Measurements from ENCODE around the gene IL17C. TPM values are rescaled to one million over a fixed set of nuclear protein-coding genes. Genes with fewer than 3 reads are reported as not detected.

The IL17C gene
- total RNA-seq, 2 donors from 2014 or later = not detected

DNA sequence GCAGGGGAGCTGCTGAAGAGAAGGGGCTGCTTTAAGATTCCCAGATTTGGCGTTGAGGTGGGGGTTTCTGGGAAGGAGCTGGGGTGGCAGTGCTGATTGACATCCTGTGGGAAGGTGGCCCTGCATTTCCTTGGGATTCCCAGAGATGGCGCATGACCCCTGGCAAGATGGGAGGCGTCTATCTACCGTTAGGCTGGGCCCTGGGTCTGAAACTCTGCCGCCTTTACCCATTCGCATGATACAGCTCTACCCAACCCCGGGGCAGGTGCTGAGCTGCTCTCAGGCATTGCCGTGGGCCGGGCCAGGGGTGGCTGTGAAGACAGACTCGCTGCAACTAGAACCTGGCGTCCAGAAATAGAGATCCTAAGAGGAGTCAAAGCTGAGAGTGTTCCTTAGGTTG lies 34.4 kb downstream of the IL17C start:
- intact Hi-C loops (cut with DNase I) = no loop called here
- no peak for DNase-seq
- no peak for ATAC-seq

DNA sequence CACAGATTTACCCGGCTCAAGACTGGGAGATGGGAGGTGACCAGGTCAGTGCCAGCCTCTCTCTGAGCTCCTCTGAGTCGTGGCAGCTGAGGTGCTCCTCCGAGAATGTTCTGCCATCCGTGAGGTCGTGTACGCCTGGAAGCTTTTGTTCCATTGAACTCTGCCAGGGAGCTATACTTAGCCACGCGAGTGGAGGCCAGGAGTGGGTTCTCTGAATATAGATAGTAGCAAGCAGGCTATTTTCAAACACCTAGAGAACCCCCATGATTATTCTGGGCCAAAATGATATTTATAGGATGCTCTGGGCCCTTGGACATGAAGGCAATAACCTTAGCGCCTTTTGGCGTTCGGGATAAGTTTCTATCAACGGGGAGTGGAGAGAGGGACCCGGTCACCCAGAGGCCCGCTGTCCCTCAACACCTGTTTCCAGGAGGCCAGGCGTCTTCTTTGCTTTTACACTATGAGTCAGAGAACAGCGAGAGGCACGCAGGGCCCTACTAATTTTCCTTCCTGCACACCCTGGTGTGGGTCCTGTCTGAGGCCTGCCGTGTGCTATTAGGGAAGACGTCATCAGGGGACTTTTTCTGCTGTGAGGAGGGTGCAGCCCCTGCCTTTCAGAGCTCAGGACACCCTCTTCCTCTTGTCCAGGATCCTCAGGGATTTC lies 35.5 kb downstream of the IL17C start:
- intact Hi-C loops (cut with DNase I) = no loop called here
- ATAC-seq (peak; percentile 44 to 78), DNase-seq (no peak)

DNA sequence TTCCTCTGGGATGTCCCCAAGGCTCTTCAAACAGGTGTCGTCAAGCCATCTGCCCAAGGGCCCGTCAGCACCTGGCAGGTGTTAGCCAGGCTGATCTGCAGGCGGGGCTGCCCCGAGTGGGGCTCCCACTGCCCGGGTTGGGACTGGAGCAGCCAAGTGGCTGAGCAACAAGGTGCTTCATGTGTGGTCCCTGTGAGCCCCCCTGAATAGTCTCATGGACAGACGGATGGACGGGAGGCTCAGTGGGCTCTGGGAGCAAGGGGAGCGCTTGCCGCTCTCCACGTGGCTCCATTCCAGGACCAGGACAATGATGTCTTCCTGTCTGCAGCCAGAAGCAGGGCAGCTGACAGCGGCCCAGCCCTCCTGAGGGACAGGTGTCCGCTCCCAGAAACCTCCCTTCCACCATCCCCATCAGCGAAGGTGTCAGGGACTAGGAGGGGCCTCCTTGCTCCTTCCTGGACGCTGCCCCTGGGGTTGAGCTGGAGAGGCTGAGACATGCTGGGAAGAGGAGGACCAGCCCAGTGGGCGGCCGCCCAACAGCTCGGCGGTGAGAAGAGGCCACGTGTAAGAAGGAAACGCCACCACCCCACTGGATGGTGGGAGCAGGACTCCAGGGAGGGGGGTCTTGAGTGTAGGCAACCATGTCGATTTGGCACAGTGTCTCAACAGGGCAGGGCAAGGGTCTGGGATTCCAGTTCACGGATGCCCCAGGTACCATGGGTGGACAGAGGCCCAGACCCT lies 38.3 kb downstream of the IL17C start:
- ATAC-seq (no peak), DNase-seq (no peak)

DNA sequence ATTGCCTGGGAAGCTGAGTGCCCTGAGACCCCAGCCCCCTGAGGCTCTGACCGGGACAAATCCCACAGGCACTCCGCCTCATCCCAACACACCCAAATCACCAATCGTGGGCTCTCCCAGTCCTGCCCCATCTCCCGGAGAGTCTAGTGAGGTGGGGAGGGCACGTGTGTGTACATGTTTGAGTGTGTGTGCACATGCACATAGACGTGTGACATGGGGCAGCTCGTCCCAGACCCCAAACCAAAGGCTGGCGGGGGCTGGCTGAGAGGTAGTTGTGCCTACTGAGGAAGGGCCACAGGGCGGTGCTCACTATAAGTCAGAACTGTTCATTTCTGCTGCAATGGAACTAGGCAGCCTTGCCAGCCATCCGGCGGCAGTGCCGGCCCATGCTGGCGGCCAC lies 39.3 kb downstream of the IL17C start:
- intact Hi-C loops (cut with DNase I) = no loop called here
- no peak for DNase-seq
- ATAC-seq = no peak

More for the DNA sequence above, 38.3 kb downstream of the IL17C start:
- intact Hi-C loops (cut with DNase I) = no loop called here

DNA sequence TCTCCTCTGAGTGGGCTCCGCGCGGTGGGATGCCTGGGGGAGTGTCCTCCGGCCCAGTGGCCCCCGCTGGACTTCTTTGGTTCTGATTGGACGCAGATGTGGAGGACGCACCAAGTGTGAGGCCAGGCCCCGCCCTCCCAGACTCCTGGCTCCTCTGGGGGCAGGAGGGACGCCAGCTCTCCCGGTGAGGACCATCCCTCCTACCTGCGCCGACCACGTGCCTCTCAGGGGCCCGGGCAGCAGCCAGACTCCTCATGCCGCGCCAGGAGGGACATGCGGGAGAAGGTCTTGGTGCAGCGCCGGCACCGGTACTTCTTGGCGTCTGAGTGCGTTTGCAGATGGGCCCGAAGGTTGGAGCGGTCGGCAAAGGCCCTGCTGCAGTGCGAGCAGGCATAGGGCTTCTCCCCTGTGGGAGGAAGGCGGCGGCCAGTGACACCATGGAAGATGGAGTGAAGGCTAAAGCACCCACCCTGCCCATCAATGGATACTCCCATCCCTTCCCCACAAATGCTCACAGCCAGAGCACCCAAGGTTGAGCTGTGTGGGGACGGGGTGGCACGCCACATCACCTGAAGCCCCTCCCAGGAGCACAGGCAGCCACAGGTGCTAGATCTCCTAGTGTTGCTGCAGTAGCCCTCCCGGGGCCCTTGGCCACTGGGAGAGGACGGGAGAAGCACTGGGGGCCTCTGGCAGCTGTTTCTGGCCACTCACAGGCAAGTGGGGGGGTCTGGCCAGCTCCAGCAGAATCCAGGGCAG lies 40.0 kb downstream of the IL17C start:
- no peak for DNase-seq

DNA sequence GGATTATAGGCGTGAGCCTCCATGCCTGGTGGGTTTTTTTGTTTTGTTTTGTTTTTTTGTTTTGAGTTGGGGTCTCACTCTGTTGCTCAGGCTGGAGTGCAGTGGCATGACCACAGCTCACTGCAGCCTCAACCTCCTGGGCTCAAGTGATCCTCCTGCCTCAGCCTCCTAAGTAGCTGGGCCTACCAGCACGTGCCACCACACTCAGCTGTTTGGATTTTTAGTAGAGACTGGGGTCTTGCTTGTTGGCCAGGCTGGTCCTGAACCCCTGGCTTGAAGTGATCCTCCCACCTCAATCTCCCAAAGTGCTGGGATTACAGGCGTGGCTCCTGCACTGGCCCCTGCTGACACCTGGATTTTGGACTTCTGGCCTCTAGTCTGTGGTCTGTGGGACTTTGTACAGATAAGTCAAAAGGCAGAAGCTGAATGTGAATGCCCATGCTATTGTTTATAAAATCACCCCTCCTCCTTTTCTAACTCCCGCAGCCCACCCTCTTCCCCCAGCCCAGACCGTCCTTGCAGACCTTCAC lies 42.2 kb downstream of the IL17C start:
- DNase-seq = no peak
- no peak for ATAC-seq
- intact Hi-C loops (cut with DNase I) = no loop called here

More for the DNA sequence above, 40.0 kb downstream of the IL17C start:
- ATAC-seq = no peak
- intact Hi-C loops (cut with DNase I) = no loop called here

DNA sequence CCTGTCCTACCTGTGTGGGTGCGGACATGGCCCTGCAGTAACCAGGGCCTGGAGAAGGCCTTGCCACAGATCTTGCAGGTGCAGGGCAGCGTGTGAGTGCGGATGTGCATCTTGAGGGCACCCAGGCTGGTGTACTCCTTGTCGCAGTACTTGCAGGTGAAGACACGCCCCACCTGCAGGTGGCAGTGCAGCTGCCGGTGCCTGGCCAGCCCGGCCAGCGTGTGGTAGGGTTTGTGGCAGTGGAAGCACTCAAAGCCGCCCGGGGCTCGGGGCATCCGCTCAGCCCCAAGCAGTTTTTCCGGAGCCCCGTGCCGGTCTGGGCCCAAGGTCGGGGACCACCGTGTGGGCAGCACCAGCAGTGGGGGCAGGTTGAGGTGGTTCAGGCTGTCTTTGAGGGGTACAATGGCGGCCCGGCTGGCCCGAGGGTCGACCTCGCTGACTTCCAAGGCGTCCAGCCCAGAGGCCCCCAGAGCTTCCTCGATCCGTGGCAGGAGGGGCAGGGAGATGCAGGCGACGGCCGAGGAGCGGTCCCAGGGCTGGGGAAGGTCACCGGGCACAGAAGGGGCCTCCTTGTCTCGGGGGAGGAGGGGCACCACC lies 42.8 kb downstream of the IL17C start:
- DNase-seq (no peak), ATAC-seq (no peak)
- intact Hi-C loops (cut with DNase I) = no loop called here

DNA sequence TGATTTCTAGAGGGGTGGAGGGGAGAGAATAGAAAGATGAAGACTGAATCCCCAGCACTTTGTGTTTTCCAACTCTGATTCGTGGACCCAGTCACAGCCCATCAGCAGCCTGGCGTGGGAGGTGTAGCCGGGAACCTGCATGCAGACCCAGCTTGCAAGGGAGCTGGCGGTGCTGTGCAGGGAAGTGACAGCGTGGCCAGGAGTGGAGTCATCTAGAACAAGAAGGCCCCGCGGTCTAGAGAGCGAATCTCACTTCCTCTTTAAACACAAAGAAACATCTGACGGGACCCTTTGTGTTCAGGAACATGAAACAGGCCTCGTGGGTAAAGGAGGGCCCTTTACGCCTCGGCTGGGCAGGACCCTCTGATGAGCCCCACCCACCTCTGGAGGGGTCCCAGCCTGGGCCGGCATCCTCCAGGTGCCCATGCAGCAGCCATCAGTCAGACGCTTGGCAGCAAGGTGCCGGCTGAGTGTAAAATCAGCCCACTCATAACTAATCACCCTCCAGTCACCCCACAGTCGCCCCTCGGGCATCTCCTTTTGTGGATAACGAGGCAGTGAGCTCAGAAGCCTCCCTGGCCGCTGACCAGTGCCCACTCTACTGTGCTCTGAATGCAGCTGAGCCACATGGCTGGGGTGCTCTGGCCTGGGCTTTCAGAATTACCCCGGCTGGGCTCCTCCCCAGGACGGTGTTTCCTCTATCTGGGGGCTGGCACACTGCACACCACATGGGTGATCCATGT lies 43.5 kb downstream of the IL17C start:
- peak in 1 of 2 donors; percentile 6 for ATAC-seq
- intact Hi-C loops (cut with DNase I) = no loop called here
- no peak for DNase-seq

DNA sequence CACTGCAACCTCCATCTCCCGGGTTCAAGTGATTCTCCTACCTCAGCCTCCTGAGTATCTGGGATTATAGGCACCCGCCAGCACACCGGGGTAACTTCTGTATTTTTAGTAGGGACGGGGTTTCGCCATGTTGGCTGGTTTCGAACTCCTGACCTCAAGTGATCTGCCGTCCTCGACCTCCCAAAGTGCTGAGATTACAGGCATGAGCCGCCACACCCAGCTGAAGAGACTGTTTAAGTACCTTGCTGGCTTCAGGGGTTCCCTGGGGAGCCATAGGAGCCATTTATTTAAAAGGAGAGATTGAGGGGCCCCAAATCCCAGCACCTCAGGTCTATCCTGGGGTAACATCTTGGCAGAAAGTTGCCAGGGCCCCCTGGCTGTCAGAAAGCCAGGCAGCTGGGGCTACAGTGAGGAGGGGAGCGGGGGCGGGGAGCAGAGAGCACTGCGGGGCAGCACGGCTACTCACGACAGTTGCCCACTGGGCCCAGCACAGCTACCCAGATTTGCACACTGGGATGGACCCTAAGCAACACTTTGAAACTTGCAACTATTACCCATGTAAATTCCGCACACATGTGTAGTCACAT lies 46.3 kb downstream of the IL17C start:
- no peak for DNase-seq
- no peak for ATAC-seq
- intact Hi-C loops (cut with DNase I) = no loop called here

DNA sequence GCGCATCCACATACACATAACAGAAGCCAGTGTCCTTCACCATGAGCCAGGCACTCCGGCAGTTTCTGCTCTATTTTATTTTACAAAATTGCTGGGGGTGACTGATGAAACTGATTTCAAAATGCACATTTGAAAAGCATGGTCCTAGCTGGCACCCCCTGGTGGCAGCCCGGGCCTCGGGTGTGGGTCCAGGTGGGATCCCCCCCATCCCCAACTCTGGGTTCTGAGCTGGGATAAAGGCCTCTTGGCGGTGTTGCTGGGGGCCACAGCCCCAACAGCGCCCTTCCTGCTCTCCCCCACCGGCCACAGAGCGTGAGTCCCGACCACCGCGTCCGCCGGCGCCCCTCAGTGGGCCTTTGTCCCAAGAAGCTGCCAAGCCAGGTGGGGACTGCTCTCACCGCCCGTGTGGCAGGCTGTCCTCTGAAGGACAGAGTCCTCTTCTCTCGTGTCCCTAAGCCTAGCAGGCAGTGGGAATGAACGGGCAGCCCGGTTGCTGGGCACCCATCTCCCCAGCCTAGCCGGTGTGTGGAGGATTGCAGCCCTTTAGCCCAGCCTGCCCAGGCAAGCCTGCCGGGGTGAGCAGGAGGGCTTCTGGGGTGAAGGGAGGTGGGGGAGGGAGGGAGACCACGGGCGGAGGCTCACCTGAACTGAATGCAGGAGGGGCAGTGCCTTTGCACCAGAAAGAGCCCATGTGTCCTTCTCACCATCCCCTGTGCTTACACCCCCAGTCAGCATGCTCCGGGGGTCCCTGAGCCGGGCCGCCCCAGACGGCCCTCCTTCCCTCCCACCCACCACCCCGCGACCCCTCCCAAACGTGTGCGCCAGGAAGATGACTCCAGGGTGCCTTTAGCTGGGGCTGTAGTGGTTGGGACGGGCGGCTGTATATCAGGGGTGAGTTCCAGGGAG lies 47.0 kb downstream of the IL17C start:
- no peak for DNase-seq

DNA sequence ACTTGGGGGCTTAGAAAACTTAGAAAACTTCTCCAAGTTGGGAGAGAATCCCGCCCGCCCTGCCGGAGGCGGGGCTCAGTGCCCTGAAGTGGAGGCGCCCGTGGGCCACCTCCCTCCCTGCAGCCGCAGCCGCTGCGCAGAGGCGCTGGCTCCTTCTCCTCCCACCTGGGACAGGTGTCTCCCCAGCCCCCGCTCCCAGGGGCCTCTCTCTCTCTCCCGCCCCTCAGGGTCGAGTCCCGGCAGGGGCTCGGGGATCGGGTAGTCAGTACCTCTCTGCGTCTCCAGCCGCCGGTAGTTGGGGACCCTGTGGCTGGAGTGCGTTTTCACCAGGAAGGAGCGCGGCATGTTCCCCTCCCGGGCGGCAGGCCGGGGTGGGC lies 47.7 kb downstream of the IL17C start:
- no peak for DNase-seq
- intact Hi-C loops (cut with DNase I) = no loop called here
- peak; percentile 24 to 28 for ATAC-seq

More for the DNA sequence above, 47.0 kb downstream of the IL17C start:
- ATAC-seq = peak in 1 of 2 donors; percentile 1
- intact Hi-C loops (cut with DNase I) = no loop called here

DNA sequence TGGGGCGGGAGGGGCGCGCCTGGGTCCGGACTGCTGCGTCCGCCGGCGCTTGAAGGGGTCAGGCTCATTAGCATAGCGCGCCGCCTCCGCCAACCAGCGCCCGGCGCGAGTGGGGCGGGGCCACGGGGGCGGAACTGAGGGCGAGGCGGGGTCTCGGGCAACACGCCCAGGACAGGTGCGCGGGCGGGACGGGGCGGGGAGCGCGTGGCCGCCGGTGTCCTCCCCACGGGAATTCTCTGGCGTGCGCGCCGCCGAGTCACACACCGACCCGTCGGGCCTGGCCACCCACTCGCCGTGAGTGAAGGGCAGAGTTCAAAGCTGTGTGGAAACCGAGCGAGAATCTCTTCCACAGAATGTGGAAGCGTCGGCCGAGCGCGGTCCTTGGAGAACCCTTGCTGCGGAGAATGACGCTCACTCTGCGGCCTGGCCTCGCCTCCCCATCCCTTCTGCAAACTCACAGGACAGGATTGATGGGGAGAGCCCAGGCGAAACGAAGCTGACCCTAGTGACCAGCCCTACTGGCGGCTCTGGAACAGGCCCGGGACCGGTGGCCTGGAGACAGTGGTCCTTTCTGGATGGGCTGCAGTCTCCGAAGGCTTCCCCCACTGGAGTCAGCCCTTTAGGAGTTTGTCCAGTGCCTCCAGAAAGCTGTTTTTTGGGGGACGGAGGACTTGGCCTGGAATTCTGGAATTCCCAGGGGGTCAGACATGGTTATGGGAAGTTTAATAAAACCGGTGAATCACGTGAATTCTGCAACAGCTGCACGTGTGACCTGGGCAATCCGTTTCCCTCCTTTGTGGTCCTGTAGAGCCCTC lies 48.3 kb downstream of the IL17C start, which contains the start of gene SNAI3:
Gene SNAI3 (minus strand): TSS at position 69 of the 815 bp plus-strand sequence. CDS start 101 bp downstream, outside the sequence.
- ATAC-seq = peak; percentile 90 to 92

DNA sequence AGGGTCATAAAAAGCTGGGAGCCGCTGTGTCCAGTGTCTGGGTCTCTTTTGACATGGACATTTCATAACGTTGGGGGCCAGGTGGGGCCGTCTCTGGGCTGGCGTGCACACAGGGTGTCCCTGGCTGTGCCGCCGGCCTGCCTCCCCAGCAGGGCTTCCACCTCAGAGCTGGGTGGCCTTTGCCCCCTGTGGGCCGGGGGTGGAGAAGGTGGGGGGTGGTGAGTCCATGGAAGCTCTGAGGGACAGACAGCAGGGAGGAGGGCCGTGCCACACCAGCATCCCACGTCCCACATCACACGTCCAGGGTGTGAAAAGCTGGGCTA lies 48.8 kb downstream of the IL17C start:
- DNase-seq (no peak), ATAC-seq (no peak)
- intact Hi-C loops (cut with DNase I) = no loop called here

More for the DNA sequence above, 48.3 kb downstream of the IL17C start, which contains the start of gene SNAI3:
- intact Hi-C loops (cut with DNase I) = no loop called here
- peak; percentile 86 for DNase-seq

DNA sequence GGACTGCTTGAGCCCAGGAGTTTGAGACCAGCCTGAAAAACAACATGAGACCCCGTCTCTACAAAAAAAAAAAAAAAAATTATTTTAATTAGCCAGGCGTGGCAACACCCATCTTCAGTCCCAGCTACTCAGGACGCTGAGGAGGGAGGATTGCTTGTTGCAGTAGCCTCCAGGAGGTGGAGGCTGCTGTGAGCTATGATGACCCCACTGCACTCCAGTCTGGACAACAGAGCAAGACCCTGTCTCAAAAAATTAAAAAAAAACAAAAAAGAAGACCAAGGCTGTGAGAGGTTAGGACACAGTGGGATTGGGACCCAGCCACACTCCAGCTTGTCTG lies 49.3 kb downstream of the IL17C start:
- no peak for ATAC-seq
- no peak for DNase-seq

DNA sequence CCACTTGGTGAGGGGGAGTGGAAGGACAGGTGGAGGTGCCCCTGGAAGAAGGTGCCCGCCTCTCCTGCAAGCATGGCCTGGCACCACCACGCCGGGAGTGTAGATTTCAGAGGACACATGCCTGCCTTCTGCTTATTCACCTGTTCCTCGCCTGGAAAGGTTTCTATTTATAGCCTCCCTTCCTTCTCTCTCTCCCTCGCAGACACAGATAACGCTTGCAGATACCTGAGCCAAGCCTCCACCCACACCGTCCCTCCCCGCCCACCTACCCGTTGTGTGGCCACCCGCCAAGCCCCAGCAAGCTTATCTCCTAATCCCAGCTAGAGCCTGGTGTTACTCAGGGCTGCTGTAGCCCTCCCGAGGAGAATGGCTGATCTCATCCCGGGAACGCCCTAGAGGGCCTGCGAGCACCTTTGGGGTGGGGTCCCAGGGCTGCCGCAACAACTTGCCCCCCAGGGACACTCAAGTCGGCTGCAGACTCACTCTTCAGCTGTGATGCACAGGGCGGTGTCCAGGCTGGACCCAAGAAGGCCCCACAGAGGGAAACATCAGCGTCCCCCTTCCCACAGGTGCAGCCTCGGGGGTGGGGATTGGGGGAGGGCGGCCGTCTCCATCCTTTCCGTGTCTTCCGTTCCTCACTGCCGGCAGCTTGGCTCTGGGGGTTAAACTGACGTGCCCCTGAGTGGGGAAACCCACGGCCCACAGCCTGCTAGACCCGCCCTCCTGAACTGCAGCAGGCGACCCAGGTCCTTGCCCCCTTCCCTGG lies 49.8 kb downstream of the IL17C start:
- ATAC-seq (peak in 1 of 2 donors; percentile 54), DNase-seq (no peak)
- intact Hi-C loops (cut with DNase I) = no loop called here

More for the DNA sequence above, 49.3 kb downstream of the IL17C start:
- intact Hi-C loops (cut with DNase I) = no loop called here
